Liver (tissue), 9 donors: ENCODE measurements around the gene DBP. TPM values are rescaled to one million over a fixed set of nuclear protein-coding genes. Genes with fewer than 3 reads are reported as not detected.

ENCODE experiments used
- DNase-seq: peaks from one replicate; pipeline ENCODE4 v3.0.0-alpha.2; 2017; ENCODE audit warnings: low spot score
- H3K27ac ChIP-seq, 2 donors: one replicate each; pipeline ENCODE4 v1.7.0; 2013; ENCODE audit warnings: inconsistent platforms in 2 of 2, low read length in 2 of 2, control low read depth in 1 of 2, low read depth in 1 of 2, mild to moderate bottlenecking in 1 of 2
- H3K27me3 ChIP-seq, 4 donors: one replicate each; pipeline versions ENCODE4 v1.6.1 to v1.7.0; 2013; ENCODE audit warnings: low read length in 3 of 4, inconsistent platforms in 1 of 4, mild to moderate bottlenecking in 1 of 4, moderate library complexity in 1 of 4; ENCODE audit not compliant: control insufficient read depth in 4 of 4, insufficient read depth in 4 of 4
- H3K36me3 ChIP-seq, 4 donors: one replicate each; pipeline versions ENCODE4 v1.6.1 to v1.7.0; 2013; ENCODE audit warnings: low read length in 3 of 4, mild to moderate bottlenecking in 3 of 4, low read depth in 1 of 4, moderate library complexity in 1 of 4; ENCODE audit not compliant: control insufficient read depth in 4 of 4, insufficient read depth in 3 of 4
- H3K4me1 ChIP-seq, 4 donors: one replicate each; pipeline versions ENCODE4 v1.6.1 to v1.7.0; 2013; ENCODE audit warnings: low read length in 3 of 4, mild to moderate bottlenecking in 3 of 4, moderate library complexity in 1 of 4; ENCODE audit not compliant: control insufficient read depth in 4 of 4, insufficient read depth in 4 of 4
- H3K4me3 ChIP-seq, 3 donors: one replicate each; pipeline versions ENCODE4 v1.6.1 to v1.7.0; 2013; ENCODE audit warnings: low read length in 3 of 3, control low read depth in 1 of 3, low read depth in 1 of 3, mild to moderate bottlenecking in 1 of 3
- H3K9ac ChIP-seq, 2 donors: one replicate each; pipeline ENCODE4 v1.7.0; 2013; ENCODE audit warnings: low read length in 2 of 2, mild to moderate bottlenecking in 2 of 2, moderate library complexity in 2 of 2, control low read depth in 1 of 2, low read depth in 1 of 2
- H3K9me3 ChIP-seq, 4 donors: one replicate each; pipeline versions ENCODE4 v1.6.1 to v1.7.0; 2013; ENCODE audit warnings: low read length in 3 of 4; ENCODE audit not compliant: control insufficient read depth in 4 of 4
- ATF3 ChIP-seq: IDR thresholded peaks from 2 replicates; pipeline ENCODE4 v1.6.1; 2016; ENCODE audit warnings: antibody characterized with exemption
- CTCF ChIP-seq: fragments of 150-350 bp; IDR thresholded peaks from 2 replicates; pipeline ENCODE4 v1.5.1; 2017; ENCODE audit warnings: improper control_type of control experiment, low read depth, low read length; ENCODE audit not compliant: missing input control
- EGR1 ChIP-seq, 2 donors: IDR thresholded peaks; 2 replicates each; pipeline ENCODE4 v1.6.1; 2016 to 2018; ENCODE audit warnings: antibody characterized with exemption in 2 of 2, low read depth in 2 of 2
- FOXA1 ChIP-seq: IDR thresholded peaks from 2 replicates; pipeline ENCODE4 v1.6.1; 2016; ENCODE audit warnings: antibody characterized with exemption
- GABPA ChIP-seq, 2 donors: IDR thresholded peaks in 1 of 2; conservative IDR thresholded peaks in 1 of 2; 2 replicates each; pipeline ENCODE4 v1.6.1; 2016; ENCODE audit warnings: antibody characterized with exemption in 2 of 2, mild to moderate bottlenecking in 1 of 2, moderate library complexity in 1 of 2
- HNF4A ChIP-seq, 2 donors: conservative IDR thresholded peaks; 2 replicates each; pipeline ENCODE4 v1.6.1; 2016; ENCODE audit warnings: antibody characterized with exemption in 2 of 2, mild to moderate bottlenecking in 2 of 2
- HNF4G ChIP-seq: IDR thresholded peaks from 2 replicates; pipeline ENCODE4 v1.6.1; 2016; ENCODE audit warnings: antibody characterized with exemption
- JUND ChIP-seq, 2 donors: IDR thresholded peaks; 2 replicates each; pipeline ENCODE4 v1.6.1; 2016; ENCODE audit warnings: antibody characterized with exemption in 2 of 2
- MAX ChIP-seq: IDR thresholded peaks from 2 replicates; pipeline ENCODE4 v1.6.1; 2016; ENCODE audit warnings: antibody characterized with exemption
- NR2F2 ChIP-seq: IDR thresholded peaks from 2 replicates; pipeline ENCODE4 v1.6.1; 2016; ENCODE audit warnings: antibody characterized with exemption
- RAD21 ChIP-seq, 2 donors: IDR thresholded peaks; 2 replicates each; pipeline ENCODE4 v1.6.1; 2016; ENCODE audit warnings: antibody characterized with exemption in 2 of 2, mild to moderate bottlenecking in 2 of 2
- REST ChIP-seq: IDR thresholded peaks from 2 replicates; pipeline ENCODE4 v1.6.1; 2016; ENCODE audit warnings: antibody characterized with exemption, mild to moderate bottlenecking
- RXRA ChIP-seq, 2 donors: IDR thresholded peaks; 2 replicates each; pipeline ENCODE4 v1.6.1; 2017 to 2018; ENCODE audit warnings: antibody characterized with exemption in 2 of 2, mild to moderate bottlenecking in 1 of 2
- SP1 ChIP-seq: IDR thresholded peaks from 2 replicates; pipeline ENCODE4 v1.6.1; 2018; ENCODE audit warnings: antibody characterized with exemption, mild to moderate bottlenecking
- TAF1 ChIP-seq: conservative IDR thresholded peaks from 2 replicates; pipeline ENCODE4 v1.6.1; 2016; ENCODE audit warnings: antibody characterized with exemption, mild to moderate bottlenecking
- YY1 ChIP-seq: IDR thresholded peaks from 2 replicates; pipeline ENCODE4 v1.6.1; 2016; ENCODE audit warnings: antibody characterized with exemption, mild to moderate bottlenecking
- WGBS: extraction: QIAGEN DNeasy Blood & Tissue Kit; methylation state at CpG from one replicate; pipeline ENCODE4 v1.1.7; 2013; 5-methylcytosine and 5-hydroxymethylcytosine counted together
- polyA plus RNA-seq, 2 donors: library from polyadenylated mRNA; stranded (reverse) in 1 of 2; unstranded in 1 of 2; fragments of 200-250 nt in 1 of 2; fragments of >200 nt in 1 of 2; fragmentation: Nextera tagmentation in 1 of 2; extraction: Ambion mirVana in 1 of 2; gene quantifications; one replicate each; pipeline versions ENCODE4 v1.2.1 to v1.2.3, GENCODE V29; 2013 to 2015
- total RNA-seq, 2 donors: library from RNA; depleted of rRNA; stranded (reverse); fragments of >200 nt; gene quantifications; one replicate each; pipeline ENCODE4 v1.2.3, GENCODE V29; 2014
- donor health status: healthy.
- donor health status: healthy.
- donor health status: healthy.
- donor health status: healthy.
- donor health status: healthy.

Gene DBP
- total and polyA plus RNA-seq, 4 donors = 1.2 to 4.5 (median 1.8) TPM

- H3K9me3 ChIP-seq = no peaks in the 10 kb centered on the region
- H3K27me3 ChIP-seq = no peaks in the 10 kb centered on the region
- WGBS = 5% methylated on average over 36 of the region's 36 CpGs
- H3K27ac ChIP-seq = peak overlapping the region in 1 of 2 donors; percentile 3
- TF ChIP-seq CTCF (peak; percentile 79), HNF4G (no peak), NR2F2 (no peak), RAD21 (IDR thresholded peaks at IDR 0.05) (peak; percentile 71 to 84)
- DNase-seq = peak; percentile 92
- peak overlapping the region in 1 of 2 donors; percentile 6 for H3K9ac ChIP-seq
- no peaks in the 10 kb centered on the region for H3K36me3 ChIP-seq
- peak overlapping the region in 2 of 3 donors; percentile 15 to 27 for H3K4me3 ChIP-seq
- peaks cover 0 to 4% (median 2%) of the 10 kb centered on the region in 4 donors for H3K4me1 ChIP-seq
These were observed 48.3 kb downstream of the DBP start for GRCh38 chr19:48588670-48589401.

GRCh38 chr19:48587387-48587786, 49.8 kb downstream of the DBP start:
- Histone ChIP-seq H3K27me3 (no peaks in the 10 kb centered on the region), H3K9me3 (no peaks in the 10 kb centered on the region), H3K9ac (no peak overlapping the region), H3K36me3 (no peaks in the 10 kb centered on the region), H3K4me1 (peaks cover 0 to 6% (median 3%) of the 10 kb centered on the region in 4 donors), H3K27ac (no peak overlapping the region), H3K4me3 (no peak overlapping the region)
- no peak for TF ChIP-seq NR2F2
- TF ChIP-seq HNF4A (conservative IDR thresholded peaks at IDR 0.05) = no peak
- TF ChIP-seq JUND (IDR thresholded peaks at IDR 0.05) = no peak
- TF ChIP-seq CTCF = no peak
- TF ChIP-seq HNF4G = no peak
- TF ChIP-seq SP1 = no peak
- TF ChIP-seq TAF1 = no peak
- no peak for TF ChIP-seq GABPA (IDR thresholded peaks at IDR 0.05 in 1 of 2, conservative IDR thresholded peaks at IDR 0.05 in 1 of 2)
- TF ChIP-seq MAX = no peak
- WGBS = 94% methylated on average over 3 of the region's 3 CpGs
- no peak for DNase-seq

- WGBS = 73% methylated on average over 2 of the region's 2 CpGs
- H3K4me1 ChIP-seq = peaks cover 0 to 6% (median 3%) of the 10 kb centered on the region in 4 donors
- no peak for DNase-seq
- no peak overlapping the region for H3K9ac ChIP-seq
- no peak overlapping the region for H3K4me3 ChIP-seq
- H3K27ac ChIP-seq = no peak overlapping the region
- TF ChIP-seq HNF4A (conservative IDR thresholded peaks at IDR 0.05) (no peak), EGR1 (IDR thresholded peaks at IDR 0.05; ENCODE audit: low read depth in 2 of 2) (no peak), REST (no peak), ATF3 (no peak), RXRA (IDR thresholded peaks at IDR 0.05) (no peak), RAD21 (IDR thresholded peaks at IDR 0.05) (no peak), YY1 (no peak), GABPA (IDR thresholded peaks at IDR 0.05 in 1 of 2, conservative IDR thresholded peaks at IDR 0.05 in 1 of 2) (no peak), FOXA1 (no peak)
- H3K36me3 ChIP-seq = no peaks in the 10 kb centered on the region
- no peaks in the 10 kb centered on the region for H3K9me3 ChIP-seq
- no peaks in the 10 kb centered on the region for H3K27me3 ChIP-seq
These were observed 55.0 kb downstream of the DBP start for GRCh38 chr19:48582168-48582567.
